ENCODE results near the gene KBTBD2. TPM values are rescaled to one million over a fixed set of nuclear protein-coding genes. Genes with fewer than 3 reads are reported as not detected.
"Not testable (repeated sequence)": the region's sequence is repeated elsewhere in the genome, so short reads cannot be mapped to it uniquely, and the experiment has no call there.

Gene KBTBD2
- 24.4 TPM for polyA plus RNA-seq (2013, experiment 1 of 2; ENCODE audit: insufficient read length)
- polyA plus RNA-seq (2013, experiment 2 of 2; ENCODE audit: insufficient read length): 25.6 TPM

DNA sequence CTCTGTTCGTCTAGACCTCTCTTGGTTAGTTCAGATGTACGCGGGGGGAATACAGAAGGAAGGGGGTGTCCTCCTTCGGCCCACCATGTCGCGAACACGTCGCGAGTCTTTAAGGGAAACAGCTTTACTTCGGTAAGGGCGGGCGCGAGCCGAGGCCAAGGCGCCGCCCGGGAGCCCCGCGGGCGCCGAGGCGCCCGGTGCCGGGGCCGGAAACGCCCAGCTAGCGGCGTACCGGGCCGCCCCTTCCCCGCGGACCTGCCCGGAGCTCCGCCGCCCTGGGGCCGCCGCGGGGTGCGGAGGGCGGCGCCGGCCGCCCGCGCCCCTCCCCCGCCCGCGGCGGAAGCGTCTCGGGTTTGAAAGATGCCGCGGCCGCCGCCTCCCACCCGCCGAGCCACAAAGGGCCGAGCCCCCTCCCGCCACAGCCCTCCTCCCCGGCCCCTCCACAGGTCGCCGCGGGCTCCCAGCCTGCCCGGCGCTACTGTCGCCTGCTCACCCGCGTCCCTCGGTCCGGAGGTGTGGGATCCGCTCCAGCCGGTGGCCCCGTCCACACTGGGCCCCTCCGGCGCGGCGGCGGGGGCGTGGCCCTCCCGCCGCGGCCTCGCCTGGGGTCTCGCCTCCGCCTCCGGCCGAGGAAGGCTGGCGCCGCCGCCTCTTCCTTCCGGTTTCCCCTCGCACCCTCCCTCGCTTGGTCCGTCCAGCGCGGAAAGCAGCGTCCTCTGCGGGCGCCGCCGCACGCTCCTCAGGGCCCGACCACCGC lies at the start of gene KBTBD2:
Gene KBTBD2 (minus strand): TSS at position 718 of the 757 bp plus-strand sequence. CDS start 12,156 bp downstream, outside the sequence.
- peak; percentile 89 for DNase-seq

DNA sequence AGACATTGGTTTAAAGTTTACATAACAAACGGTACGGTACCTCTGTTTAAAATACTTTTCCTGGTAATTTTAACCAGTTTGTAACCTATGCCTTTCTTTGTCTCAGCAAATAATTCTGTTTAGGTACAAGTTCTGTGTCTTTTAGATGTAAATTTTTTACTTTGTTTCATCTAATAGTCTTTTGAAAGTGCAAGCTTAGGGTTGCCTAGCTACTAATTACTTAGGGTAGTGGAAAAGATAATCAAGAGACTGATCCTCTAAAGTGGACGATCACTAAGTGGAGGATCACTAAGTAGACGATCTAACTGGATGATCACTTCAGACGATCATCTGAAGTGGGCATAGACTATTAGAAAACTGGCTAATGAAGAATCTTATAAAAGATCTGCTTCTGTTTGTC lies 49.6 kb upstream of the KBTBD2 start:
- DNase-seq: no peak

DNA sequence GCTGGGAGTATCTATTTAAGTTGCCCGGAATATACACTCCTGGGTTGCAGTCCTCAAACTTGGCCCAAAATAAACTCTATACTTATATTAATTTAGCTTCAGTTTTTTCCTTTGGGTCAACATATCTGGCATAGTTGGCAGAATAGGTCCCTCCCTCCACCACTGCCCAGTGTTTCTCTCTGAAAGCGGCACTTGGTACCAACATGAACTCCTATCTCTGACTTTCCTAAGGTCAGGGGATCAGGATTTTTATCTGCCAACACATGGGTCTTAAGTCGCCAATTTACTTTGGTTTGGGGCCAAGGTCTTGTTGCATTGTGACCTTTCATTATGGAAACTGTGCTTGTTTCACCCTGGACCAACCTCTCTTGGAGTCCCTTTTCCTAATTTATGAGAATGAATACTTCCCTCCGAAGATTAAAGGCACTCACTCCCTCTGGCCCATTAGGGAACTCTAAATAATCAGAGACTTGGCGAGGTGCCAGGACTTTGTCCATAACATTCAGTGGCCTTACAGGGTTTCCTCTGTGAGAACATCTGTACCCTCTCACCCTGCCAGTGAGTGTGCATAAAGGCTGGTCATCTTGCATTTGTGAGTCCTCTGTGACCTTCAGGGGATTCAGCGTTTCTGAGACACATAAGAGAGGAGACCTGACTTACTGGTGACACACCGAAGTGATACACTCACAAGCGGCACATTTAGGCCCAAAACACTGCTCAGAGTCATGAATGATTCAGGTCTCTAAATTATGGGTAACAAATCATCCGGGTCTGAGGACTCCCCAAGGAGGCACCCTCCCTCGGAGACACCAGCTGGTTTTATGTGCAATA lies 46.0 kb upstream of the KBTBD2 start:
- peak; percentile 6 for DNase-seq

DNA sequence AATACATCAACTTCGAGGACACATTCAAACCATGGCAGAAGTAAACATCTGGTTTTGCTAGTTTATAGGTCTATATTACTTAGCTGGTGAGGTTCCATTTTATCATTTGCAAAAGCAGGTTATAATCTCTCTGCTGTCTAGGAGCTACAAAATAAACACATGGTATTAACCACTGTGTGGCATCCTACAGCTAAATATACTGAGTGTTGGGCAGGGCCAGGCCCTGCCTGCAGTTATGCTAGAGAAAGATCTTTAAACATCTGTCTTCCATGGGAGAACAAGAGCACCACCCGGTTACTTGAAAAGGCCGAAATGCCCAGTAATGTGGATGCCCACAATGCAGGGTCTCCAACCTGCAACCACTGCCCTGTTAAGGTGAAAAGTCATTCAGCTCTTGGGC lies 45.1 kb upstream of the KBTBD2 start:
- no peak for DNase-seq

DNA sequence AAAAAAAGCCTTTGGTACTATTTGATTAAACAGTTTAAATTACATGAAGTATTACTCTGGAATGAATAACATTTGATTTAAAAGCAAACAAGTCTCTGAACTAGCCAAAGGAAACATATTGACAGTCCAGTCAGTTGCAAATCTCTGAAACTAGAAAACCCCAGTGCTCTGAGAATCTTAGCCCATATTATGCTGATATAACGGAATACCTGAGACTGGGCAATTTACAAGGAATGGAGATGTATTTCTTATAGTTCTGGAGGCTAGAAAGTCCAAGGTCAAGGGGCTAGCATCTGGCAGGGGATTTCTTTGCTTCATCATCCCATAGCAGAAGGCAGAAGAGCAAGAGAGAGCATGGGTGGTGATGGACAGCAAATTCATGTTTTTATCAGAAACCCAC lies 44.0 kb upstream of the KBTBD2 start:
- no peak for DNase-seq

DNA sequence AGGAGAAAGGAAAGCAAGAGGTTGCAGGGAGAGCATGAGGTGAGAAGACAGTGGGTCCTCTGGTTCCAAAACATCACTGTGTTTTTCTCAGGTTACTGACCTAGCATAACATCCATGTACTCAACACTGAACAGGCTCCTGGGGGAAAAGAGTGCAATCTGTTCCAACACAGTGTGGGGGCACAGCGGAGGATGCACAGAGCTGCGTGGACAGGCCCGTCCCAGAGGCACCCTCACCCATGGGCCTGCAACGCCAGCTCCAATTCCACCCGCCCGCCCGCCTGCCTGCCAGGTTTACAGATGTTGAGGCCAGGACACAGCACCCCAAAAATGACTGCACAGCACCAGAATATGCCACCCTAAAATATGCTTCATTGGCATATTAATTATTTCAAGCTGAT lies 38.8 kb upstream of the KBTBD2 start:
- no peak for DNase-seq

DNA sequence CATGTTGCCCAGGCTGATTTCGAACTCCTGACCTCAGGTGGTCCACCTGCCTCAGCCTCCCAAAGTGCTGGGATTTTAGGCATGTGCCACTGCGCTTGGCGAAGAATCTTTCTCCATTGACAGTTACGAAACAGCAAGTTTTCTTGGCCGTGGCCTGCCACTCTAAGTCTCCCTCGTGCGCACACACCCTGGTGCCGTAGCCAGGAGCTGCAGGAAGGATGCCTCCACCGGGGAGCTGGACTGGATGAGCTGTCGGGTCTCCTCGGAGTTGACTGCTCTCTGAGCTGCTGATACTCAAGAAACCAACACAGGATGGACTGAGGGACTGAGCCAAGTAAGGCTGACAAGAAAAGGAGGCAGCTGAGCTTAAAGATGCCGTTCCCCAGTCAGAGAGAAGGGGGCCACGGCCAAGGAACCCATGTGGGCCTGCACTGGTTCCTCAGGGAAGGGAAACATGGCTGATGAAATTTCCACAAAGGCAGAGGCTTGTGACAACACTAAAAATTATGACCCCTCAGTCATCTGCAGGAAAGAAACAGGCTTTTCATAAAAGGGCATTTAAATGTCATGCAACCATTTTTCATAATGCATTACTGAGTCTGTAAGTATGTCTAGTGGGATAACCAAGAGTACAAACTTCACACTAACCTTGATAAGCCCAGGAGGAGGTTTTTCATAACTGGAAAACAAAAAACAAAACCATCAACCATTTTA lies 38.0 kb upstream of the KBTBD2 start:
- no peak for DNase-seq

DNA sequence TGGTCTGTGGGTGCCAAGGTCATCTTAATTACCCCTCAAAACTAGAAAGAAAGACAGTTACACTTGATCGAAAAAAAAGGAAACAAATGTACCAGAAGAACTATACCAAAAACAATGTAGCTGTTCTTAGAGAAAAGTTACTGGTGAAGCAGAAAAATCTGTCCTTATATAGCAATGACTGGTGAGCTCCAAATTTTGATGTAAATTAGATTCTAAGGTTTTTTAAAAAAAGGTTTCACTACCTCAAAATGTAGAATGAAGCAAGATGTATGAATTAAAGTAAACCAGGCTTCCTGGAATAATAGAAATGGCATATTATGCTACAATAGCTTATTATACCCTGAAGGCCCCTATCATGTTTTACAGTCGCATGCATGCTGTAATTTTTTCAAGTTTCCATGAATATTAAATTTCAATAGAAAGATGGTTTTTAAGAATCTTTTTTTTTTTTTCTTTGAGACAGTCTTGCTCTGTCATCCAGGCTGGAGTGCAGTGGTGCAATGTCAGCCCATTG lies 37.3 kb upstream of the KBTBD2 start:
- DNase-seq: no peak

DNA sequence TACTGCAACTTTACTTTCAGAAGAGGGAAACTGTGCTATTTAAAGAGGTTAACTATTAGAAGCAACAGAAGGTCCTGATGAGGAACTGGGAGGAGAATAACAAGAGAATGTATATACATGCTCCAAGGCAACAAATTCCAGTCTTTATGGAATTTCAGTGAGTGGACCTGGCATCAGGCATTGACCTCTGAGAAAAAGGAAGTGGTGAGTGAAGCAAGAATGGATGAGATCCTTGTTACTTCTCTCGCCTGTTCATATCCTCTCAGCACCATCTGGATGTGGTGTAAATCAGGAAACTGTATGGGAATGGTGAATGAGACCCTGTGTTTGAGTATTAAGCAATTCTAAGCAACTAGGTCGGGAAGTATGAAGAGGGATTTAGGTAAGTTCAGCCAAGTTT lies 30.3 kb upstream of the KBTBD2 start:
- DNase-seq: peak; percentile 20

DNA sequence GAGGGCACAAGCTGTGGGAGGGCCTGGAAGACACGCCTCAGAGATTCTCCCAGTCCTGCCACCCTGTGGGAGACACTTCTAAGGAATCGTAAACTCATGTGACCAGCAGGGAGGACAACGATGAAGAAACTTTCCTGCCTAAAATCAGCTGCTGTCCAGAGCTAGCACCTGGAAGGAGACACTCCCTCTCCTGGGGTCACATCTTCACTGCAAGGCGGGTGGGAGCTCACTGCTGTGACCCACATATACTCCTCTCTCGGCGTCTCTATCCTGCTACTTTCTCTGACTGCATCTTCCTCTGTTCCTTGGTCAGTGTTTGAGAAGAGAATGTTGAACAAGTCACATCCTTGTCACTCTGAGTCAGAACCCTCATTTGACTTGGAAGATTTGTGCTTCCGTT lies 25.4 kb upstream of the KBTBD2 start:
- DNase-seq: not testable (repeated sequence)

DNA sequence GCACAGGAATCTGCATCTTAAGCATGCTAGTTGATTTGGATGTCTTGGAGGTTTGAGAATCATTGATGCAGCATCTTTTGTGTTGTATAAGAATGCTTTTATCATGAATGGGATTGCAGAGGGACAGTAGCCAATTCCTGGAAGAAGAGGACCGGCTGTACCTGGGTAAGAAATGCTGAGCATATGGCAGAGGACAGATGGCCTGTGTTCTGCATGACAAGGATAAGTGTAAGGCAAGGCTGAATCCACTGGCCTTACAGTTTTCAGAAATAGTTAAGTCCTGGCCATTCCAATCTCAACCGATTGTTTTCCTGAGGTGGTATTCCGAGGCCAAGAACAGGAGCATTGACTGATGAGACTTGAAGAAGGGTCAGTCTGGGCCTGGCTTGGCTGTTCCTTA lies 24.4 kb upstream of the KBTBD2 start:
- no peak for DNase-seq

DNA sequence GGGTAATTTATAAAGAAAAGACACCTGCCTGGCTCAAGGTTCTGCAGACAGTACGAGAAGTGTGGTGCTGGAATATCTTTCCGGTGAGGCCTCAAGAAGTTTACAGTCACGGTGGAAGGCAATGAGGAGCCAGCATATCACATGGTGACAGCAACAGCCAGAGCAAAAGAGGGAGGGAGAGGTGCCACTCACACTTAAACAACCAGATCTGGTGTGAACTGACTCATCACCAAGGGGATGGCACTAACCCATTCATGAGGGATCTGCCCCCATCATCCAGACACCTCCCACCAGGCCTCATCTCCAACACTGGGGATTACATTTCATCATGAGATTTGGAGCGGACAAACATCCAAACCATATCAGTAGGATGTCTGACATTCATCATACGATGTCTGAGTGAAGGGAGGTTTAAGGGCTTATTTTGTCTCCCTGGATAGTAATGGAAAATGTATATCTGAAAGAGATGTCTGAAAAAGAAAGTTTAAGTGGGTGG lies 23.5 kb upstream of the KBTBD2 start:
- no peak for DNase-seq

DNA sequence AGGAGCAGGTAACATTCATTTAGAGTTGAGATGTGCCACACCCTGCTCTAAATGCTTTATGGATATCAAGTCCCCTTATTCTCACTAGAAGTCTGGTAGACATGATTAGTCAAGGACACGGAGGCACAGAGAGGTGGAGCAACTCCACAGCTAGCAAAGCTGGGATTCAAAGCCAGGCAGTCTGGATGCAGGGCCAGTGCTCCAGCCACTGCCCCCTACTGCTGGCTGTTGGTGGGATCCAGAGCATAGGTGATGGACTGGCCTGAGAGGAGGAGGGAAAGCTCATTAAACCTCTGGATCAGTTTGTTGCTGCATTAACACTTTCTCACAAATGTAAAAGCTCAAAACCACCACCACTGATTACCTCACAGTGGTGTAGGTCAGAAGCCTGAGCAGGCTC lies 22.6 kb upstream of the KBTBD2 start:
- DNase-seq: no peak

DNA sequence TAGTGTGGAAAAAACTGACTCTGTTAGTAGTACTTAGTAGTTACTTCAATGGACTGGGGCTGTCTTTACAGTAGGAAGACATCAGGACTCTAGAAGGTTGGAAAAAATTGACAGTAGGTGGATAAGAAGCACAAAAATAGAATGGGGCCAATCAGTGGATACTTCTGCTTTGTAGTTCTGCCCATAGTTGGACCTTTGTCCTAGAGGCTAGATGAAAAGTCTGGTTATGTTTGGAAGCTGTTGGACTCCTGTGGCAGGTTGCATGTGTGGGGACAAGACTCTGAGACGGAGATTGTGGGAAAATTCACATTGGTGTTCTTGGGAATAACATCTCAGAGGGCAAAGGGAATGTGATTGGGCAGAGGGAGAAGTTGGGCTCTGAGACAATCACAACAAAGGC lies 18.6 kb upstream of the KBTBD2 start:
- DNase-seq: no peak

DNA sequence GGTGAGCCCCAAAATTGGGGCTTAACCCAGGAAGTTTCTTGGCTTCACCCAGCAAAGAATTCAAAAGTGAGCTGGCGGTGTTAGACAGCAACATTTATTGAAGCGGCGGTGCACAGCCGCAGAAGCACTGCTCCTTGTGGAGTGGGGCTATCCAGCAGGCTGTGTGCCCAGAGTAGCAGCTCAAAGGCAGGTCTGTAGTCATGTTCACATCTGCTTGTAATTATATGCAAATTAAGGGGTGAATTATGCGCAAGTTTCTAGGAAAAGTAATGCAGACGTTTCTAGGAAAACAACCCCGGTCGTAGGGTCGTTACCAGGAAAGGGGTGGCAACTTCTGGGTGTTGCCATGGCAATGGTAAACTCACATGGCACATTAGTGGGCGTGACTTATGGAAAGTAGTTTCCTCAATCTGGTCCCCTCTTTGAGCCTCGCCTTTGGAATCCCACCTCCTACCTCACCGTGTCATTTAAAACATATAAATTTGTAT lies 13.7 kb upstream of the KBTBD2 start:
- peak; percentile 80 for DNase-seq

DNA sequence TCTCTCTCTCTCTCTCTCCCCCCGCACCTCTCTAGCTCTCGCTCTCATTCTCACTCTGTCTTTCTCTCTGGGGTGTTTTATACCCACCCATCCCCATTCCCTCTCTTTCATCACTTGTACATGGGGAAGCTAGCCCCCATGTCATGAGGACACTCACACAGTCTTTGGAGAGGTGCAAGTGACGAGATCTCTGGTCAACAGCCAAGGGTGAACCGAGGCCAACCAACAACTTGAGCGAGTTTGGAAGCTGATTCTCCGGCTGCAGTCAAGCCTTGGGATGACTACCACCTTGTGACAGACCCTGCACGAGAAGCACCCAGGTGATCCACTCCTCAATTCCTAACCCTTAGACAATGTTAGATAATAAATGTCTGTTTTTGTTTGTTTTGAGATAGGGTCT lies 10.1 kb upstream of the KBTBD2 start:
- no peak for DNase-seq

DNA sequence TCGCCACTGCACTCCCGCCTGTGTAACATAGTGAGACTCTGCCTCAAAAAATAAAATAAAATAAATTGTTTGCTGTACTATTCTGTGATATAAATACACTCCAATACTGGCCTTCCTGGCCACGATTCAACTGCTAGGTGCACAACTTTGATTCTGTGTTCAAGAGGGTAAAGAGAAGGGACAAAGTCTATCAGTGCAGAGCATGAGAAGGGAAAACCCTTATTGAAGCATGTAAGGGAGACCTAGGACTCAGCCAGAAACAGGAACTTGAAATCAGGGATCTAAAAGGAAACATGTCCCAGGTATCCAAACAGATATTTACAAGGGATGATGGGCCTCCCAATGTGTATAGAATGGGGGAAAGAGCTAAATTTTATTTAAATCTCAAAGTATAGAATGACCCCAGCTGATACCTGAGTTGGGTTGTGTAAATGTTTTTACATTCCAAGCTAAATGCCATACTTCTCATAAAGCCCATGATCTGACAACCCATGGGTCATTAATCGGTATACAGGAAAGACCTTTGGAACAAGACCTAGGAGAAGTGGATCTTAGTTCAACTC lies 9.0 kb upstream of the KBTBD2 start:
- no peak for DNase-seq

DNA sequence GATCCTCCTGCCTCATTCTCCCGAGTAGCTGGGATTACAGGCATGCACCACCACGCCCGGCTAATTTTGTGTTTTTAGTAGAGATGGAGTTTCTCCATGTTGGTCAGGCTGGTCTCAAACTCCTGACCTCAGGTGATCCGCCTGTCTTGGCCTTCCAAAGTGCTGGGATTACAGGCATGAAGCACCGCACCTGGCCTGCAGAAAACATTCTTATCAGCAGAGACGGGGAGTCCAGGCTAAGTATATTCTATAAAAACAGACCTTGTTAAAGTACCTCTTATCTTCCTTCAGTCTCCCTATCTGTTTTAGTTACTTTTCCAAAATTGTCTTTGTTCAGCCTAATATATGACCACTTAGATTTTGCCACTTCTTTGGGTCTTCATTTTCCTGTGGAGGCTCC lies 5.8 kb upstream of the KBTBD2 start:
- not testable (repeated sequence) for DNase-seq

DNA sequence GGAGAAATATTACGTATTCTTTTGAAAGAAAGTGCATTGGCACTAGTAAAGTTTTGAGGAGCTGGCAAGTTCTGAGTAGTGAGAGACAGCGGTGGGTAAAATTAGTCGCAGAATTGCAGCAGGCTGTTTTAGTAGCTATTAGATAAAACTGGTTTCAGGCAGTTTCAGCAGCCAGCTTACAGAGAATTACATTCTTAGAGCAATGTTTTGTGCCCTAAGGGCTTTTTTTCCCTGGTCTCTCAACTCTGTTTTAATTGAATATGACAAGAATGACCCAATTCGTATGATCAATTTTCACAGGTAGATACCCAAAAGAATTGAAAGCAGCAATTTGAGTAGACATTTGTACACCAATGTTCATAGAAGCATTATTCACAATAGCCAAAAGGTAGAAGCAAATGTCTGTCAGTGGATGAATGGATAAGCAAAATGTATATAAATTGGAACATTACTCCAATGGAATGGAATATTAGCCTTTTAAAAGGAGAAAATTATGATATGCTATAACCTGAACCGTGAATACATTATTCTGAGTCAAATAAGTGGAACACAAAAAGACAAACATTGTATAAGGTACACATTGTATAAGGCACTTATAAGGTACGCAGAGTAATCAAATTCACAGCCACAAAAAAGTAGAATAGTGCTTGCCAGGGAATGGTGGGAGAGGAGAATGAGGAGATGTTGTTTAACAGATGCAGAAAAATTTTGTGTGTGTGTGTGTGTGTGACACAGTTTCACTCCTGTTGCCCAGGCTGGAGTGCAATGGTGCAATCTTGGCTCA lies 5.2 kb upstream of the KBTBD2 start:
- DNase-seq: no peak

DNA sequence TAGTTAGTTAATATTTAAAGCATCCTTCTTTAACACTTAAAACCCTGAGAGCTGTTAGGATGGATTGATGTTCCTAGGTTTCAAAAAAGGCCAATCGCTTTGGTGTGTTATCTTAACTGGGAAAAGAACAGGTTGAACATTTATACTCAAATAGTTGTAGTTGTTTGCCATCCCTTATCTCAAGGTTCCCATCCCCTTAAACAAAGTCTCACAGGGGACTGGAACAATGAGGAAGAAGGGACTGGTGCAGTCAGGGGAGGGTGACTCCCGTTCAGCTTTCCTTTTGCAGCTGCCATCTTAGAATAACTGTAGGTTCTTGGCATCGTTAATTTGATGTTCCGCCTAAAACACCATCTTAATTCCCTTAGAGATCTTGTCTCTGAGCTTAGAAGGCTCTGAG lies 2.6 kb upstream of the KBTBD2 start:
- DNase-seq: no peak

DNA sequence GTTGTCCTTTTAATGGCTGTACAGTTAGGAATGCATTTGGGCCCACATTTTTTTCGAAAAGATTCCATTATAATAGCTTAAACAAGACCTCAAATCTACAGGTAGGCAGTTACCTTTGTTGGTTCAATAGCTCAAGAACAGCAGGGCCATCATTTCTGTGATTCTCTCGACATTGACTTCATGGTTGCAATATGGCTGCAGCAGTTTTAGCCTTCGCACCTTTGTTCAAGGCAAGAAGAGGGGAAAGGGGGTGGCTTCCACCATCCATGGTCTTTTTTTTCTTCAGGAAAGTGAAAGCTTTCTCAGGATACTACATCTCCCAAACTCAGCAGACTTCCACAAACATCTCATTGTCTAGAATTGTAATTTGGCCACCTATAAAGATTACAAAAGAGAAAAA lies 2.2 kb upstream of the KBTBD2 start:
- DNase-seq: no peak

DNA sequence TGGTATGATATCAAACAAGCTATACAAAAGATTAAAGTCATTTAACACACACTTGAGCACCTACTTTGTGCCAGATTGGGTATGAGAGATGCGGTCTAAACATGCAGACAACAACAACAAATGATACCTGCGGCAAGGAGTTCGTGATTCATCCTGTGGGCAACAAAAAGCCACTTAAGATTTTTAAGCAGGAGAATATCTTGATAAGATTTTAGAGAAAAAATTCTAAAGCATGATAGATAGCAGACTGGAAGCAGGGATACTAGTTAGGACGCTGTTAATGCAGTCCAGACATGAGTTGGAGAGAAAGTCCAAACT lies 1.6 kb upstream of the KBTBD2 start:
- no peak for DNase-seq

Data from fibroblast of skin of scalp (primary cell).